NCI-H748 treated with DMSO at 0.1 percent for 48 hours (cell line): Measurements from ENCODE around the gene SORCS2.

ENCODE experiments used
- DNase-seq: peaks from one replicate; lab custom pipeline; 2025; lab: John Stamatoyannopoulos, UW

Gene SORCS2

DNA sequence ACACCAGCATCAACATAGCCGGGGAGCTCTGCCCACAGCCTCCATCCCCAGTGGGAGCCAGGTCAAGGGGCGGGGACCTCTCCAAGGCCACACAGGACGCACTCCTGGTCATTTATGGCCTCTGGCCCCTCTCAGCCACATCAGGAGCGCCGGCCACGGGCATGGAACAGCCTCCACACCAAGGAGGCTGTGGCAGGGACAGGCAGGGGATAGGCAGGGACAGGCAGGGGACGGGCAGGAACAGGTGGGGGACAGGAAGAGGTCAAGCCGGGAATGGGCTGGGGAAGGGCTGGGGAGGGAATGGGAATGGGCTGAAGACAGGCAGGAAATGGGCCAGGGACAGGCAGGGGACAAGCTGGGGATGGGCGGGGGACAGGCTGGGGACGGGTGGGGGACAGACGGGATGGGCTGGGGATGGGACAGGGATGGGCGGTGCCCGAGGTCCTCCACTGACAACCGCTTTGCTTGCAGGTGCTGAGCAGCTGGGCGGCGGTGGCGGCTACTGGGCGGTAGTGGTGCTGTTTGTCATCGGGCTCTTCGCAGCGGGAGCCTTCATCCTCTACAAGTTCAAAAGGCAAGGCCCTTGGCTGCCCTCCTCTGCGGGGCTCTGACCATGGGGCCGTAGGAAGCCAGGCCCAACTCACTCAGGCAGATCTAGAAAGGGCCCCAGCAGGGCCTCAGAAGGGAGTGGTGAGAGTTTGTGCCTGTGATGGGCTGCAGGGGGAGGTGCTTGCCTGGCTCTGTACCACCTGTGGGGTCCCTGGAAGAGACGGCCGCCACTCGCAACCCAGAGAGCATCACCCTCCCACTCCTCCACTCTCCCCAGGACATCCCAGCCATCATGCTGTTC is 541.7 kb downstream of the SORCS2 start:
- DNase-seq, result no peak

DNA sequence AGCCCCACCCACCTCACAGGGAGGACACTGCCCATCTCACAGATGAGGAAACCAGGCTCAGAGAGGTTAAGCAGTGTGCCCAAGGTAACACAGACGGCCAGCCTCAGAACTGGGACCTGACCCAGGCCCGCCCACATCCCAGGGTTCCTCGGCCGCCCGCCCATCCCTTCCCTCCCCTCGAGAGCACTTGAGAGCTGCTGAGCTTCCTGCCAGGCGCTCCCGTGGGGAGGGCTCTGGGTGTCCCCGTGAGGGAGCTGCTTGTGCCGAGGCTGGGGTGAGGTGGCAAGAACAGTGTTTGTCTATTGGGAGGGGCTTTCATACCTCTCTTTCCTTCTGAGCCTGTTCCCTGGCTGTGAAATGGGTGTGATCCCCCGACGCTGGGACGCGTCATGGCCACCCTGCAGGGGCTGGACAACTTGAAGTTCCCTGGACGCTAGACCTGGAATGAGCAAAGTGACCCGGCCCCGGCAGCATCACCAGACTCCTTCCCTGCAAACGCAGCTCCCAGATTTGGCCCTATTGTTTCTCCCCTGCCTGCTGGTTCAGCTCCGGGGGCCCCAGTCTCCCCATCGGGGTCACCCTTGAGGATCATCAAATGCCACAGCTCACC is 542.4 kb downstream of the SORCS2 start:
- no peak for DNase-seq

DNA sequence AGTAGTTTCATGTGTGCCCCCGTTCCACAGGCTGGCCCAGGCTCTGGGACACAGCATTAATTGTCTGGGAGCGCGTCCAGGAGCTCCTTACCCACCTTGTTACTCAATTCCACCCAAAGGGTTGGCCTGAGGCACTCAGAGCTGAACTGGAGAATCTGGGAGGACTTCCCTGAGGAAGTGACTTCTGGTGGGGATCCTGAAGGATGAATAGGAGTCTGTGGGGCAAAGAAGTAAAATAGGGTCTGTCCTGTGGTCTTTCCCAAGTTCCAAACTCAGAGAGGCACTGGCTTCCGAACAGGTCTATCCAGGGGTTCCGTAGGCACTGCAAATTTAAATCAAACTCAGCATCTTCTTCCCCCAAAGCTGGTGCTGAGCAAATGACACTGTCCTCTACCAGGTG is 543.1 kb downstream of the SORCS2 start:
- DNase-seq, result no peak

DNA sequence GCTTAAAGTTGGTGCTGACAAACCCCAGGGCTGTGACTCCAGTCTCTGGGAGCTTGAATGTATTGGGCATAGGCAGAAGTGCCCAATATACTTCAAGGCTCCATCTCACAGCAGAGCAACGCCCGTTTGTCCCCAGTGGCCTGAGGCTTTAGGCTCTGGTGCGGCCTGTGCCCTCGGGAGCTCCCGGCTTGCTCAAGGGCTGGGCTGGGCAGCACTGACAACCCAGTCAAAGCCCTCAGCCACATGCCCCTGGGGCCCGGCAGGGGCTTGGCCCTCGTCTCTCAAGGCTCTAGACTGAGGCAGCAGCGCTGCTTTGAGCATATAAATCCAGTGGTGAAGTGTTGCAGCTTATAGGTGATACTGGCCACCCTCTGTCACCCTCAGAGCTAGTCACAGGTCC is 543.6 kb downstream of the SORCS2 start:
- no peak for DNase-seq

DNA sequence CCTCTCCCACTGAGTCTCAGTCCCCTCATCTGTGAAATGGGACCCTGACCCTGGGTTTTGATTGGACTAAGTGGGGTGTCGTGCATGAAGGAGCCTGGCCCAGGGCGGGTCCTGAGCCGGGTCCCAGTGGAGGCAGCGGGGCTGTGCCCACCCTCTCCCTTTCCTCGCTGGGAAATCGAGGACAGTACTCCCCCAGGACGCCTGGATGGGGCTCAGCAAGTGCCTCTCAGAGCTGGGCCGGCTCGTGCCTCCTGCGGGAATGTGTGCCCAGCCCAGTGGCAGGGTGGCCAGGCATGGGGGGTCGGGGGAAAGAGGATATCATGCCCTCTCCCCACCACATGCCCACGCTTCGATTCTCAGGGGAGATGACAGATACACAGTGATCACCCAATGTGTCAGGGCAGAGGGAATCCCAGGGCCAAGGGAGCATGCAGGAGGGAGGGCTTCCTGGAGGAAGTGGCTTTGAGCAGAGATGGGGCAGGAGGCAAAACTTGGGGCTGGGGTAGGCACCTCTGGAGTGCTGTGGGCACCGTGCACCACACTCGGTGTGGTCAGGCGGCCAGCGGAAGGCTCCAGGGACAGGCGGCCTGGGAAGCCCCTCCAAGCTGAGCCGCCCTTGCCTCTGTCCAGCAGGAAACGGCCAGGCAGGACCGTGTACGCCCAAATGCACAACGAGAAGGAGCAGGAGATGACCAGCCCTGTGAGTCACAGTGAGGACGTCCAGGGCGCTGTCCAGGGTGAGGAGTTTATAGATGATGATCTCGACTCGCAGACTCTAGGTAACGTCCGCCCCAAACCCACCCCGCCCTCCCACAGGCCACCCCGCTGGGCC is 544.3 kb downstream of the SORCS2 start:
- DNase-seq, result no peak

DNA sequence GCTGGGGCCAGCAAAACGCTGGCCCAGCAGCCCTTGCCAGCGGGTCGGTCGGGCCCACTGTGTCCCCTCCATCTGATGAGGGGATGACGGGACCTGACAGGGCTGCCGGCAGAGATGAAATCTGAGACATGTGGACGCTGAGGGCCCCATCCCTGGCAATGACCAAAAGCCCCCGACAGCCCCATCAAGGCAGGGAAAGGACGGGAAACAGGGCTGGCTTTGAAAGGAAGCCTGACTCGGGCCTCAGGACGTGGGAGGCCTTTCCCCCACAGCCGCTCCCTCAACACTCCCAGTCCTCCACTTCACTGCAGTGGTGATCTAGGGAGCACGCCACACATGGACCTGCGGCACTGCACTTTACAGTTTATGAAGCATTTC is 544.9 kb downstream of the SORCS2 start:
- DNase-seq, result no peak

DNA sequence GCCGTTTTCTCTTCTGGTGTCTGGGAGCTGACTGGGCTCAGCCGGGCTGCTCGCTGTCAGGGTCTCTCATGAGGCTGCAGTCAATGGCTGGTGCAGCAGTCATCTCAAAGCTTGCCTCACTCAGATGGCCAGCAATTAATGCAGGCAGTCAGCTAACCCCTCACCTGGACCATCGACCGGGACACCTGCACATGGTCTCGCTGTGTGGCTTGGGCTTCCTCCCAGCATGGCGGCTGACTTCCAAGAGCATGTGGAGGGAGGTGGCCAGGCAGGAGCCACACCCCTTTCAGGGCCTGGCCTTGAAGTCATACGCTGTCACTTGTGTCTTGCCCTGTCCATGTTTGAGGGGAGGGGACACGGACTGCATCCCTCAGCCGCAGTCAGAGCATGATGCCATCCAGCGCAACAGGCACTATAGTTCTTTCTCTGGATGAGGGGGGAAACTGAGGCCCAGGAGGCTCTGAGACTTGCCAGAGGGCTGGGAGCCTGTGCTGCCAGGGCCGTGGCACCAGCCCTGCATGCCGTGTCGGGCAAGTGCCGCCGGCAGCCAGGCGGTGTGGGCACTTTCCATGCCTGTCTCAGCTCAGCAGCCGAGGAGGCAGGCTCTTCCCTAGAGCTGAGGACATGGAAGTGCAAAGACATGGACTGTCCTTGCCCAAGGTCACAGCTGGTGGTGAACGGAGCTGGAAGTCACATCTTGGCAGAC is 545.6 kb downstream of the SORCS2 start:
- no peak for DNase-seq

DNA sequence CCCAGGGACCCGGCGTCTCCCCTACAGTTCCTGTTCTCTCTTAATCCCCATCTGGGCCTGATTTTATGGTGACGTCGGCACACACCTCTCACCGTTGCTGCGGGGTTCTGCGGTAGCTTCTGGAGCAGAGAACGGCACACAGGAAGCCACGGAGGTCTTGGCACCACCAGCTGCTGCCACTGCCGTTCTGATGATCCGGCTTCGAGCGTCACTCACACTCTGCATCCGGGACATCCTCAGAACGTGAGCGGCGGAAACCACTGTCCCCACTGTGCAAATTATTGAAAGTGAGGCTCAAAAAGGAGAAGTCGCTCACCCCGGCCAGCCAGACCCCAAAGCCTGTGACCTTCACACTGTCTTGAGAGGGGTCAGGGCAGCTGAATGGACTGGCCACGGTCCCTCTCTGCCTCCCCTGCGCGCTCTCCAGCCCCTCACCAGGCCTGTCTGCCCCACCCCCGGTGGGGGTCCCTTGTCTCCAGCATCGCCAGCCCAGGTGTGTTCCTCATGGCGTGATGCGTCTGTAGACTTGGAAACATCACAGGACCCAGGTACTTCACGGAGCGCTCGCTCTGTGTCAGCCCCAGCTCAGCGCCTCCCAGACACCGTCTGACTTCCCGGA is 546.2 kb downstream of the SORCS2 start:
- no peak for DNase-seq

DNA sequence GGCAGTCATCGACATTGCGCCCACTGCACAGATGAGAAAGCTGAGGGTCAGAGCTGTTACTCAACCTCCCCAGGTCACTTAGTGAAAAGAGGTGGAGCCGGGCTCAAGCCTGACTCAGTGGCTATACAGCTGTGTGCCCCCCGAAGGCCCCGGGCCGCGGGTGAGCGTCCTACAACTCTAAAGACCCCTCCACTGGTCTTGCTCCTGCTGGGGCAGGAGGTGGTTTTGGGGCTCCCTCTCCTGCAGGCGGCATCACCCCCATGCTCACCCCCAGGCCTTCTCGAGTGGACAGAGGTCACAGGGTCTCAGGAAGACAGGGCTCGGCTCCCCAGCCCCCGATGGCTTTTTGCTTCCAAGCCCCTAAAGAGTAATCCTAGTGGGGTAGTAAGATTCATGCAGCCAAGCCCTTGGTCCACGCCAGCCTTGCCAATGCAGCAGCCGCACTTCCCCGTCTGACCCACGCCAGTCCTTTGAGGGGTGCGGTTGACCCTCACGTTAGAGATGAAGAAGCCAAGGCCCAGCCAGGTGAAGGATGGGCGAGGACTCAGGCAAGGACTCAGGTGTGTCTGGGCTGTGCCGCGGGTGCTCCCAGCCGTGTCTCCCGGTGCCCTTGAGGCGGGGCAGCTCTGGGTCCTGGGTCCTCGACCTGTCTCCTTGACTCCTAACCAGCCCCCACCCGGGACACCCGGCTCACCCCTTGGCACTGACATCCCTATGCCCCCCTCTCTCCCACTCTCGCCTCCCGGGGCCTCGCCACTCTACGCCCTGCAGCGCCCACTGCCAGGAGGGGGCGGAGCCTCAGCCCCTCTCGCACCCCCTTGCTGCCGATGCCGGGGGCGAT is 547.0 kb downstream of the SORCS2 start:
- DNase-seq, result no peak

DNA sequence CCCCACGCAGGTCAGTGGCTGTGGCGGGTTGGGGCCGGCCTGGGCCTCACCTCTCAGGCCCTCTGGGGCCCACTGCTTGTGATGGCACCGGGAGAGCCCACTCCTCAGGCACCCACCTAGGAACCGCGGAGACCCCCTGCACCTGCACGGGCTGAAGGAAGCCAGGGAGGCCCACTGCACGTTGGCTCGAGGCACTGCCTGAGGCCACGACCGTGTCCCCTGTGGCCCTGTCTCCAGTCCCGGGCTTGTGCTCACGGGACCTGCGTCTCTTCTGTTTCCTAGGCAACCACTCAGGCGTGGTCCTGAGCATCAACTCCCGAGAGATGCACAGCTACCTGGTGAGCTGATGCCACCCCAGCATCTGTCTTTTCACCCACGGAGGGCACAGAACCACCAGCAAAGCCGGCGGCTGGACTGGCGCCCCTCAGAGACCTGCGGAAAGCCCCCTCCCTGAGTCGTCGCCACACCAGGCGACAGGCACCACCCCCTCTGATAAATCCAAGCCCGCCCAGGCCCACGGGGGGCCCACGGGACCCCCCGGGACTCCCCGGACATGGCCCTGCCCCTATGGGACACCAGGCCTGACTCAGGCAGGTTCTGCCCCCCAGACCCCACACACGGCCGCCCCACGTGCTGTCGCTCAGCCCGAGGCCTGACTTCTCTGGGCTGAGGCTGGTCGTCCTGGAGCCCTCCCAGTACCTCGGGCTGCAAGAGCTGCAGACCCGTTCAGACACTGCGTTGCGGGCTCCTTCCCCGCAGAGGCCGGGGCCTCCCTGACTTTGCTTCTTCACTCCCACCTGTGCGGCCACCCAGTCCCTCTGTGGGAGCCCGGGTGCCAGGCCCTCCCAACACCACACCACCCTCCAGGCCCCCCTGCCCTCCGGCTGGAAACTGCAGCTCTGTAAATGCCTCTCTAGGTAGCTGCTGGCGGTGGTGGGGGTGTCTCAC is 547.9 kb downstream of the SORCS2 start:
- DNase-seq, result no peak

DNA sequence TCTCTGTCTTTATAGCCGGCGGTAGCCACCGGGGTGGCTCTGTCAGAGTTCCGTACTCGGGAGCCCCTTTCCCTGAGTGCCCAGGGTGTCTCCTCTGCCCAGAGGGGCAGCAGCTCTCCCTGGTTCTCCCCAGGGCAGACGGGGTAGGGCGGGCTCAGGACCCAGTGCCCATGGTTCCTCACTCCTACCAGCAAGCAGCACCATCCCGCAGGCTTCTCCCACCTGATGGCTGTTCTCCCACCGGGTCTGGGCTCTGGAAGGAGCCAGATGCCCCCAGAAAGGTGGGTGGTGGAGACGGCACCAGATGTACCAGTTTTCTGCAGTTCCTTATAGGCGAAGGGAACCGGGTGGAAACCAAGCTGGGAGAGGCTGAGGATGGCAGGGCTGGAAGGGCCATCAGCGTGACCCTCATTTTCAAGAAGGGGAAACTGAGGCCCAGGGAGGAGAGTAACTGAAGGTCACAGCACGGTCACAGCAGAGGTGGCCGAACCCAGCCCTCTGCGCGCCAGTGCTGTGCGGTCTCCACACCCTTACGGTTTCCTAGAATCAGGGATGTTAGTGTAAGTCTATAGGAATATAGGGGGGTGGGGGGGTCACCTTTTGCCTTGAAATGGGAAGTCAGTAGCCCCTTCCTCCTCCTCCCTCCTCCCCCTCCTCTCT is 548.7 kb downstream of the SORCS2 start:
- no peak for DNase-seq

DNA sequence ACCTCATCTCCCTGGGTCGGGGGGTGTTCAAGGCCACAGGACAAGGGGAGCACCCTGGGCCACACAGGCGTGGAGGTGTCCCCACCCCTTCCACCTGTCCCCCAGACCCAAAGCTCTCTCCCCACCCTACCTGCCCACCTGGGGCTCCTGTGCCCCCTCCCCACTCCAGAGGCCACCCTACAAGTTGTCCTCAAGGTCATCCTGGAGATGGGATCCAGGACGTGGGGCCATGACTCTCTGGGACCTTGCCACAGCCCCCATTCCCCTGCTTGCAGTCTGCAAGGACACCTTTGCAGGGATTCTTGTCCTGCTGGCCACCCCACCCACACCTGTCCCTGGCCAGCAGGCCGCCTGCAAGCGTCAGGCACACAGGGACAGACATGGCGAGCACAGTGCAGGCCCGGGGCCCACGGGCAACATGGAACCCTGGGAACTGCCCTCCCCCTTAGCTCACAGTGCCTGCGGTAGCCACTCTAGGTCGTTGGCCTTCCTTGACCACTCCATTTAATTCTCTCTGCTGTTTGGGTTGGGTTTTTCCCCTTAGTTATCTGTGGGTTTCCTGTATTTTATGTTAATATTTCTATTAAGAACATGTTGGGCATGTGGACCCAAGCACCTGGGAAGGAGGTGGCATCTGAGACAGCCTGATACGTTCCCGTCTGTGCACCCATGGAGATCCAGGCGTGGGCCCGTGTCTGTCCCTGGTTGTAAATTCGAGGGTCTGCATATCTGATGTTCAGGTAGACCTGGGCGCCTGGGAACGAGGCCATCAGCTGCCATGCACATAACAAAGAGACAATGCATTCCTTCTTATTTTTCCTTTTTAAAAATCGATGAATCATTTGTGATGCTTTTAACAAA is 549.8 kb downstream of the SORCS2 start:
- DNase-seq, result no peak

DNA sequence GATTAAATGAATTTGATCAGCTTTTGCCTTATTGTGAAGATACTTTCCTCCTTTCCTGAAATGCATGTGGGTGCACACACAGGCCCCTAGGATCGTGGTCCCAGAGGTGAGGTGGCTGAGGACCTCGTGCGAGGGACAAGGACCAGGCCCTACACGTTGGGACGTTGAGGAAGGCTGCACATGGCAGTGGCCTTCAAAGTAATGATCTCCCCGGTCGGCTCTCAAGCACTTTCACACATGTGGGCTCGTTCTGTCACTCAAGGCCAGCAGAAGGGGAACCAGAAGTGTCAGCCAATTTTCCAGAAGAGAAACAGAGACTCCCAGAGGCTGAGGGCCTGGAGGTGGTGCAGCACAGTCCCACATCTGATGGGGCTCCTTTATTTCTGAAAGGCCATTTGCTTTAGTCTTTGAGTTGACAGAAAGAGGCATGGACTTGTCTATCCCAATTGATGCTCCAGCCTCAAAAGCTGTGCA is 550.5 kb downstream of the SORCS2 start:
- DNase-seq, result no peak

DNA sequence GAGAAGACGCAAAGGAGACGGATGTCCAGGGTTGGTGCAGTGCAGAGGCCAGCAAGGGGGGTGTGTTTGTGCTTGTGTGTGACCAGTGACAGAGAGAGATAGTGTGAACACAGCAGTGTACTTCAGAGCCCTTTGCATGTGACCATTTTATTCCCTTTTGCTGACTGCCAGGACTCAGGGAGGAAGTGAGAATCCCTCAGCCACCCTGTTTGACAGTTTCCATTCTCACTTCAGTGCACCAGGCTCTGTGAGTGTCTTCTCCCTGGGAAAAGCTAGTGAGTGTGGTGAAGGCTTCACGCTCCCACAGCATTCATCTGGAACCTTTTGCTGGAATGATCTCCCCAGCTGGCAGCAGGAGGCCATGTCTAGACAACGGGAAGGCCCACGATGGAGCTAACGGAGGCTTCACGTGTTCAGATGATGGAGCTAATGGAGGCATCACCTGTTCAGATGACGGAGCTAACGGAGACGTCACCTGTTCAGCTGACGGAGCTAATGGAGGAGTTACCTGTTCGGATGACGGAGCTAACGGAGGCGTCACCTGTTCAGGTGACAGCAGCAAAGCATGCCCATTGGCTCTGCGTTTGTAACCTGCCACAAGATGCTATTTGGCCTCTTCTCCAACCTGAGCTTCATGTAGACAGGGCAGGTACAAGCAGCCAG is 551.9 kb downstream of the SORCS2 start:
- DNase-seq, result no peak

DNA sequence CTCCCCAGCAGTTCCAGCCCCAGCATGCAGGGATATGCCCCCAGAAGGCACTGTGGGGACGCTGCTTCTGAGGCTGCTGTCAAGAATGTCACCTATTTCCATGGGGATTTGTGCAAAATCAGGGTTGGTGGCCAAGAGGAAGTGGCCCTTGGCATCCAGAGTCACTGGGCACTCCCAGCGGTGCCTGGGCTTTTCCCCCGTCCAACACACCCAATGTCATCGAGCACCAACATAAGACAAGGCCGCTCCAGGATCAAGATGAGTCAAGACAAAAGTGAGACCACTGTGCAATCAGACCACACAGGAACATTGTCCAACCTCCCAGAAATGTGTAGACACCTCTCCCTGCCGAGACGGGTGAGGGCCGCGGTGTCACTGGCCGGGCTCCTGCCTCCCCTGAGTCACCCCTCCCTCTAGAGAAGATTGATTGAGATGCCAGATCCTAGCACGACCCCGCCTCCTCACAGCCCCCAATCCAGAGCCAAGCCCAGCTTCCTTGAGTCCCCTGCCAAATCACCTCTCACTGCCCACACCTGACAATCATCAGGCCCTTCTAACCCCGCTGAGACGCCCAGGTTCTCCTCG is 553.1 kb downstream of the SORCS2 start:
- no peak for DNase-seq

DNA sequence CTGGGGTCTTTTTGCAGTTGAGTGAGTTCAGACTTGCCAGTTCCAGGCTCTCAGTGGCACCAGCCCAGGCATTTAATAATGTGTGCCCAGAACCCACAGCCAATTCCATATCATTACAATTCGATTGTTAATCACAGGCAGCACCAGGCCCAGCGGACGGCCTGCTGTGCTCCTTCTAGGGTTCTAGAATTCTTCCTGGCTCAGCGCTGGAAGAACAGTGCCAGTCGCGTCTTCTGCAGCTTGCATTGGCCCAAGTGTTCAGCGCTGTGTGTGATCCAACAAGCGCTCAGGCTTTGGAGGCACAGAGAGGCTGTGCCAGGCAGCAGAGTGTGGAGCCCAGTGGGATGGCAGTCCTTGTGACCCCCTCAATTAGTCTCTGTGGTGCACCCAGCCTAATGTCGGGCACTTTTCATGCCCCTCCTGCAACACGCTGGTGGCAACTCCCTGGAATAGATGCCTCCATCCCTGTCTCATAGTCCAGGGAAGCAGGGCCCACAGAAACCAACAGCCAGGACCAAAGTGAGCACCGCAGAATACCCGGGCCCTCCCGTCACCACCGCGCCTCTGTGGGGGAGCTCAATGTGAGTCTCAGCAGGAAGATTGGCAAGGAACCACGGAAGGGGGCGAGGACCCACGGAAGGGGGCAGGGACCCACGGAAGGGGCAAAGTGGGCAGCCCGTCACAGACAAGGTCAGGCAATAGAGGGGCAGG is 554.2 kb downstream of the SORCS2 start:
- DNase-seq, result no peak

DNA sequence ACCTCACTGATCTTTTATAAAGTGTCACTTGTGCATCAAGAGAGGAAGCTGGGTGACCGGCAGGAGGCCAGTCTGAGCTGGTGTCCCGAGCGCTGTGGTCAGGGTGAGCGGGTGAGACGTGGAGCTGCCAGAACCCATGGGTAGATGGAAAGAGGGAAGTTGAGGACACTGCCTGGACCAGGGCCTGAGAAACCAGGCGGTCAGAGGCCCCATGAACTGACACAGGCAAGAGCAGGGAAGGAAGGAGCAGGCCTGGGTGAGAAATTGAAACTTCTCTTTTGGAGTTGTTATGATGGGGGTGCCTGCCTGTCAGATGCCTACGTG is 554.7 kb downstream of the SORCS2 start:
- DNase-seq, result no peak
